Transverse colon (tissue), 4 donors: ENCODE results near the gene MRGPRD. TPM values are rescaled to one million over a fixed set of nuclear protein-coding genes. Genes with fewer than 3 reads are reported as not detected.

Source experiments
- DNase-seq: peaks from one replicate; pipeline ENCODE4 v3.0.0-alpha.2; 2019
- H3K27ac ChIP-seq, 4 donors: fragments of 200-600 bp; sonication (generic); 2 replicates each; pipeline ENCODE4 v1.5.1; 2016 to 2018; ENCODE audit warnings: inconsistent platforms in 4 of 4
- H3K27me3 ChIP-seq: fragments of 200-600 bp; sonication (generic); 2 replicates; pipeline ENCODE4 v1.5.1; 2017; ENCODE audit warnings: inconsistent platforms
- H3K36me3 ChIP-seq, 4 donors: fragments of 200-600 bp; sonication (generic); 2 replicates each; pipeline ENCODE4 v1.5.1; 2017 to 2019; ENCODE audit warnings: inconsistent platforms in 4 of 4
- H3K4me1 ChIP-seq, 4 donors: fragments of 200-600 bp; sonication (generic); 2 replicates each; pipeline ENCODE4 v1.5.1; 2017 to 2020; ENCODE audit warnings: inconsistent platforms in 4 of 4
- H3K4me3 ChIP-seq, 4 donors: fragments of 200-600 bp; sonication (generic); 1 replicate in 1 of 4; 2 replicates in 3 of 4; pipeline versions ENCODE4 v1.5.1 to v1.6.1; 2017 to 2019; ENCODE audit warnings: inconsistent platforms in 4 of 4
- H3K9me3 ChIP-seq, 2 donors: fragments of 200-600 bp; sonication (generic); 2 replicates each; pipeline ENCODE4 v1.5.1; 2017 to 2019; ENCODE audit warnings: inconsistent platforms in 2 of 2
- CTCF ChIP-seq, 5 experiments: fragments of 200-600 bp in 3 of 5; fragments of 450-650 bp in 2 of 5; sonication (generic) in 3 of 5; IDR thresholded peaks; 1 replicate in 2 of 5; 2 replicates in 3 of 5; pipeline ENCODE4 v1.5.1; 2016 to 2017; ENCODE audit warnings: antibody characterized with exemption in 5 of 5, inconsistent platforms in 3 of 5, mild to moderate bottlenecking in 2 of 5, moderate library complexity in 1 of 5
- EP300 ChIP-seq: sonication (generic); formaldehyde crosslinking; IDR thresholded peaks from one replicate; pipeline ENCODE4 v1.6.1; 2017; ENCODE audit warnings: antibody characterized with exemption, low read depth
- POLR2A ChIP-seq: fragments of 450-650 bp; IDR thresholded peaks from one replicate; pipeline ENCODE4 v1.6.1; 2016; ENCODE audit warnings: antibody characterized with exemption, mild to moderate bottlenecking, moderate library complexity
- POLR2AphosphoS5 ChIP-seq, 3 donors: sonication (generic); formaldehyde crosslinking; IDR thresholded peaks; one replicate each; pipeline ENCODE4 v1.6.1; 2016; ENCODE audit warnings: antibody characterized with exemption in 3 of 3
- WGBS, 2 donors: methylation state at CpG; one replicate each; pipeline ENCODE4 v1.1.5; 2018; ENCODE audit warnings: low coverage in 1 of 2; 5-methylcytosine and 5-hydroxymethylcytosine counted together
- in situ Hi-C, 4 donors: fragments of 200-750 bp; cut with MboI; loops; one replicate each; pipeline versions ENCODE4 v1.15.0 to v1.15.1; 2017; ENCODE audit warnings: low sequenced_read_pairs in 3 of 4, low pct_ligation_motif_present in 1 of 4, low pct_unique_long_range_greater_than_20kb in 1 of 4
- intact Hi-C: fragments of 100-400 bp; cut with DNase I; formaldehyde crosslinking; loops from one replicate; pipeline ENCODE4 v1.15.1; 2023; ENCODE audit warnings: low total_unique reads
- total RNA-seq, 4 donors: library from RNA; depleted of rRNA; stranded (reverse); fragments of >200 nt; gene quantifications; one replicate each; pipeline ENCODE4 v1.1.0, GENCODE V29; 2016

MRGPRD gene
- total RNA-seq, 4 donors from 2014 or later: not detected

- in situ Hi-C loops: no loop called here
- Histone ChIP-seq H3K36me3 (no peaks in the 10 kb centered on the region), H3K4me1 (peaks cover 13 to 29% (median 21%) of the 10 kb centered on the region in 4 donors), H3K9me3 (no peaks in the 10 kb centered on the region), H3K4me3 (no peak overlapping the region), H3K27me3 (no peaks in the 10 kb centered on the region), H3K27ac (peak overlapping the region; percentile 79 to 89 (median 83))
- TF ChIP-seq POLR2A: no peak
- peak in 1 of 3 donors; percentile 25 for TF ChIP-seq POLR2AphosphoS5 (IDR thresholded peaks at IDR 0.05)
- TF ChIP-seq EP300: peak; percentile 31
- 33% methylated on average over 5 of the region's 9 CpGs; no CpG with 5 or more reads in 1 of the 2 donors for WGBS, 2 donors
- peak; percentile 23 for DNase-seq
- intact Hi-C loops: no loop called here
Measured at GRCh38 chr11:68942751-68943271, 38.0 kb downstream of the MRGPRD start.

GRCh38 chr11:68942095-68942620 lies 38.6 kb downstream of the MRGPRD start:
- Histone ChIP-seq H3K36me3 (peaks cover 0 to 5% (median 0%) of the 10 kb centered on the region in 4 donors), H3K27ac (peak overlapping the region; percentile 79 to 89 (median 83)), H3K4me1 (peaks cover 13 to 28% (median 21%) of the 10 kb centered on the region in 4 donors), H3K4me3 (no peak overlapping the region), H3K27me3 (no peaks in the 10 kb centered on the region), H3K9me3 (no peaks in the 10 kb centered on the region)
- in situ Hi-C loops (no loop called here), intact Hi-C loops (no loop called here)
- TF ChIP-seq POLR2AphosphoS5 (IDR thresholded peaks at IDR 0.05) (no peak), POLR2A (no peak), CTCF (IDR thresholded peaks at IDR 0.05) (no peak), EP300 (no peak)
- 70% methylated on average over 11 of the region's 11 CpGs; no CpG with 5 or more reads in 1 of the 2 donors for WGBS, 2 donors
- no peak for DNase-seq

- TF ChIP-seq POLR2AphosphoS5 (IDR thresholded peaks at IDR 0.05): no peak
- no peak for TF ChIP-seq CTCF (IDR thresholded peaks at IDR 0.05)
- TF ChIP-seq POLR2A: no peak
- no peak for TF ChIP-seq EP300
- 85% methylated on average over 15 of the region's 18 CpGs; no CpG with 5 or more reads in 1 of the 2 donors for WGBS, 2 donors
- DNase-seq: no peak
- H3K27me3 ChIP-seq: no peaks in the 10 kb centered on the region
- in situ Hi-C loops (no loop called here), intact Hi-C loops (no loop called here)
- H3K9me3 ChIP-seq: no peaks in the 10 kb centered on the region
- H3K27ac ChIP-seq: peak overlapping the region; percentile 79 to 89 (median 83)
- no peak overlapping the region for H3K4me3 ChIP-seq
- peaks cover 13 to 23% (median 18%) of the 10 kb centered on the region in 4 donors for H3K4me1 ChIP-seq
- H3K36me3 ChIP-seq: peaks cover 0 to 11% (median 3%) of the 10 kb centered on the region in 4 donors
Measured at GRCh38 chr11:68941324-68942094, 39.3 kb downstream of the MRGPRD start.

- Histone ChIP-seq H3K36me3 (peaks cover 0 to 14% (median 5%) of the 10 kb centered on the region in 4 donors), H3K4me1 (peaks cover 13 to 20% (median 16%) of the 10 kb centered on the region in 4 donors), H3K27me3 (no peaks in the 10 kb centered on the region), H3K27ac (peak overlapping the region; percentile 79 to 89 (median 83)), H3K9me3 (no peaks in the 10 kb centered on the region), H3K4me3 (no peak overlapping the region)
- intact Hi-C loops: no loop called here
- in situ Hi-C loops: no loop called here
- no peak for DNase-seq
- TF ChIP-seq POLR2A (no peak), CTCF (IDR thresholded peaks at IDR 0.05) (no peak), POLR2AphosphoS5 (IDR thresholded peaks at IDR 0.05) (no peak), EP300 (no peak)
- 89 to 92% methylated on average over 8 to 20 of the region's 20 CpGs for WGBS, 2 donors
Measured at GRCh38 chr11:68940651-68941323, 40.0 kb downstream of the MRGPRD start.
